ENCODE results near the gene MS4A6A.

Gene MS4A6A

GRCh38 chr11:60182541-60183330 lies at the start of gene MS4A6A:
Gene MS4A6A (minus strand): TSS chr11:60183083. CDS start chr11:60181727, 1,356 bp downstream.
- H3K4me3 ChIP-seq (ENCODE audit: low read length): no peak within 1 kb of the TSS
- H3K27me3 ChIP-seq (ENCODE audit: insufficient read depth, low read length): no peaks in the 10 kb centered on the region
- H3K9ac ChIP-seq (ENCODE audit: low read depth, low read length): no peak within 1 kb of the TSS
- peaks cover 8% of the 10 kb centered on the region; the same call in 1 of the 2 replicates for H3K4me1 ChIP-seq (ENCODE audit: insufficient read depth, low read length)
- H3K36me3 ChIP-seq (ENCODE audit: insufficient read depth, low read depth, low read length): no peaks in the 10 kb centered on the region
- H3K27ac ChIP-seq (ENCODE audit: low read length): no peak within 1 kb of the TSS
- H3K9me3 ChIP-seq (ENCODE audit: insufficient read depth, low read depth, low read length): peaks cover 5% of the 10 kb centered on the region; the same call in 1 of the 2 replicates

GRCh38 chr11:60230681-60231080 lies 47.8 kb upstream of the MS4A6A start:
- no peaks in the 10 kb centered on the region for H3K27me3 ChIP-seq (ENCODE audit: insufficient read depth, low read length)
- no peak overlapping the region for H3K9ac ChIP-seq (ENCODE audit: low read depth, low read length)

GRCh38 chr11:60222141-60222540 lies 39.3 kb upstream of the MS4A6A start:
- peaks cover 2% of the 10 kb centered on the region; the same call in 1 of the 2 replicates for H3K4me1 ChIP-seq (ENCODE audit: insufficient read depth, low read length)
- H3K9me3 ChIP-seq (ENCODE audit: insufficient read depth, low read depth, low read length): no peaks in the 10 kb centered on the region

More at GRCh38 chr11:60230681-60231080, 47.8 kb upstream of the MS4A6A start:
- Histone ChIP-seq H3K36me3 (ENCODE audit: insufficient read depth, low read depth, low read length) (no peaks in the 10 kb centered on the region), H3K27ac (ENCODE audit: low read length) (no peak overlapping the region), H3K4me3 (ENCODE audit: low read length) (no peak overlapping the region), H3K4me1 (ENCODE audit: insufficient read depth, low read length) (no peaks in the 10 kb centered on the region), H3K9me3 (ENCODE audit: insufficient read depth, low read depth, low read length) (no peaks in the 10 kb centered on the region)

GRCh38 chr11:60221692-60222091 lies 38.8 kb upstream of the MS4A6A start:
- H3K4me3 ChIP-seq (ENCODE audit: low read length): no peak overlapping the region
- no peaks in the 10 kb centered on the region for H3K27me3 ChIP-seq (ENCODE audit: insufficient read depth, low read length)
- peaks cover 4% of the 10 kb centered on the region; the same call in 1 of the 2 replicates for H3K4me1 ChIP-seq (ENCODE audit: insufficient read depth, low read length)
- H3K36me3 ChIP-seq (ENCODE audit: insufficient read depth, low read depth, low read length): no peaks in the 10 kb centered on the region
- no peak overlapping the region for H3K9ac ChIP-seq (ENCODE audit: low read depth, low read length)
- H3K9me3 ChIP-seq (ENCODE audit: insufficient read depth, low read depth, low read length): no peaks in the 10 kb centered on the region
- no peak overlapping the region for H3K27ac ChIP-seq (ENCODE audit: low read length)

More at GRCh38 chr11:60222141-60222540, 39.3 kb upstream of the MS4A6A start:
- Histone ChIP-seq H3K27ac (ENCODE audit: low read length) (no peak overlapping the region), H3K36me3 (ENCODE audit: insufficient read depth, low read depth, low read length) (no peaks in the 10 kb centered on the region), H3K9ac (ENCODE audit: low read depth, low read length) (no peak overlapping the region), H3K27me3 (ENCODE audit: insufficient read depth, low read length) (no peaks in the 10 kb centered on the region), H3K4me3 (ENCODE audit: low read length) (no peak overlapping the region)

GRCh38 chr11:60221181-60221580 lies 38.3 kb upstream of the MS4A6A start:
- Histone ChIP-seq H3K36me3 (ENCODE audit: insufficient read depth, low read depth, low read length) (no peaks in the 10 kb centered on the region), H3K4me1 (ENCODE audit: insufficient read depth, low read length) (peaks cover 4% of the 10 kb centered on the region; the same call in 1 of the 2 replicates), H3K9ac (ENCODE audit: low read depth, low read length) (no peak overlapping the region), H3K27ac (ENCODE audit: low read length) (no peak overlapping the region), H3K27me3 (ENCODE audit: insufficient read depth, low read length) (no peaks in the 10 kb centered on the region), H3K9me3 (ENCODE audit: insufficient read depth, low read depth, low read length) (no peaks in the 10 kb centered on the region), H3K4me3 (ENCODE audit: low read length) (no peak overlapping the region)

- Histone ChIP-seq H3K36me3 (ENCODE audit: insufficient read depth, low read depth, low read length) (no peaks in the 10 kb centered on the region), H3K9ac (ENCODE audit: low read depth, low read length) (no peak overlapping the region), H3K4me1 (ENCODE audit: insufficient read depth, low read length) (peaks cover 11% of the 10 kb centered on the region; the same call in 1 of the 2 replicates), H3K4me3 (ENCODE audit: low read length) (no peak overlapping the region), H3K27ac (ENCODE audit: low read length) (no peak overlapping the region), H3K27me3 (ENCODE audit: insufficient read depth, low read length) (no peaks in the 10 kb centered on the region), H3K9me3 (ENCODE audit: insufficient read depth, low read depth, low read length) (no peaks in the 10 kb centered on the region)
Observed at GRCh38 chr11:60214386-60214785, 31.5 kb upstream of the MS4A6A start.

- Histone ChIP-seq H3K36me3 (ENCODE audit: insufficient read depth, low read depth, low read length) (no peaks in the 10 kb centered on the region), H3K9ac (ENCODE audit: low read depth, low read length) (no peak overlapping the region), H3K9me3 (ENCODE audit: insufficient read depth, low read depth, low read length) (no peaks in the 10 kb centered on the region), H3K27ac (ENCODE audit: low read length) (no peak overlapping the region), H3K4me1 (ENCODE audit: insufficient read depth, low read length) (peaks cover 16% of the 10 kb centered on the region; the same call in 1 of the 2 replicates), H3K4me3 (ENCODE audit: low read length) (no peak overlapping the region), H3K27me3 (ENCODE audit: insufficient read depth, low read length) (no peaks in the 10 kb centered on the region)
Observed at GRCh38 chr11:60211206-60211605, 28.3 kb upstream of the MS4A6A start.

- H3K27ac ChIP-seq (ENCODE audit: low read length): no peak overlapping the region
- no peaks in the 10 kb centered on the region for H3K36me3 ChIP-seq (ENCODE audit: insufficient read depth, low read depth, low read length)
- no peak overlapping the region for H3K4me3 ChIP-seq (ENCODE audit: low read length)
- no peaks in the 10 kb centered on the region for H3K9me3 ChIP-seq (ENCODE audit: insufficient read depth, low read depth, low read length)
- H3K27me3 ChIP-seq (ENCODE audit: insufficient read depth, low read length): no peaks in the 10 kb centered on the region
- peaks cover 16% of the 10 kb centered on the region; the same call in 1 of the 2 replicates for H3K4me1 ChIP-seq (ENCODE audit: insufficient read depth, low read length)
- H3K9ac ChIP-seq (ENCODE audit: low read depth, low read length): no peak overlapping the region
Observed at GRCh38 chr11:60209977-60210376, 27.1 kb upstream of the MS4A6A start.

GRCh38 chr11:60208951-60209350 lies 26.1 kb upstream of the MS4A6A start:
- no peak overlapping the region for H3K4me3 ChIP-seq (ENCODE audit: low read length)
- no peaks in the 10 kb centered on the region for H3K36me3 ChIP-seq (ENCODE audit: insufficient read depth, low read depth, low read length)
- H3K9me3 ChIP-seq (ENCODE audit: insufficient read depth, low read depth, low read length): no peaks in the 10 kb centered on the region
- no peak overlapping the region for H3K9ac ChIP-seq (ENCODE audit: low read depth, low read length)
- no peaks in the 10 kb centered on the region for H3K27me3 ChIP-seq (ENCODE audit: insufficient read depth, low read length)
- no peak overlapping the region for H3K27ac ChIP-seq (ENCODE audit: low read length)
- peaks cover 16% of the 10 kb centered on the region; the same call in 1 of the 2 replicates for H3K4me1 ChIP-seq (ENCODE audit: insufficient read depth, low read length)

GRCh38 chr11:60208146-60208895 lies 25.4 kb upstream of the MS4A6A start:
- Histone ChIP-seq H3K36me3 (ENCODE audit: insufficient read depth, low read depth, low read length) (no peaks in the 10 kb centered on the region), H3K9me3 (ENCODE audit: insufficient read depth, low read depth, low read length) (no peaks in the 10 kb centered on the region), H3K27ac (ENCODE audit: low read length) (no peak overlapping the region), H3K27me3 (ENCODE audit: insufficient read depth, low read length) (no peaks in the 10 kb centered on the region), H3K4me3 (ENCODE audit: low read length) (no peak overlapping the region), H3K9ac (ENCODE audit: low read depth, low read length) (no peak overlapping the region), H3K4me1 (ENCODE audit: insufficient read depth, low read length) (peaks cover 16% of the 10 kb centered on the region; the same call in 1 of the 2 replicates)

- no peaks in the 10 kb centered on the region for H3K36me3 ChIP-seq (ENCODE audit: insufficient read depth, low read depth, low read length)
- no peaks in the 10 kb centered on the region for H3K27me3 ChIP-seq (ENCODE audit: insufficient read depth, low read length)
- H3K4me3 ChIP-seq (ENCODE audit: low read length): no peak overlapping the region
- peaks cover 9% of the 10 kb centered on the region for H3K9me3 ChIP-seq (ENCODE audit: insufficient read depth, low read depth, low read length)
- H3K27ac ChIP-seq (ENCODE audit: low read length): no peak overlapping the region
- H3K4me1 ChIP-seq (ENCODE audit: insufficient read depth, low read length): peaks cover 16% of the 10 kb centered on the region; the same call in 1 of the 2 replicates
- H3K9ac ChIP-seq (ENCODE audit: low read depth, low read length): no peak overlapping the region
Observed at GRCh38 chr11:60206616-60207015, 23.7 kb upstream of the MS4A6A start.

All from iPS-20b (cell line).